K562 (cell line): Measurements from ENCODE around the gene PSMD4. TPM values are rescaled to one million over a fixed set of nuclear protein-coding genes. Genes with fewer than 3 reads are reported as not detected.
A peak's percentile ranks its signal among the peaks of the same experiment; 100 is the strongest.

Source experiments
- ATF1 ChIP-seq, 2 experiments: fragments of 450-650 bp in 1 of 2; IDR thresholded peaks; 2 replicates each; pipeline ENCODE4 v1.6.1; 2016; ENCODE audit warnings: missing compliant biosample characterization in 1 of 2, missing genetic modification characterization in 1 of 2
- CREB1 ChIP-seq, 2 experiments: sonication (generic) in 1 of 2; formaldehyde crosslinking in 1 of 2; IDR thresholded peaks; 2 replicates each; pipeline versions ENCODE4 v1.6.1 to v1.8.0; 2012 to 2022; ENCODE audit warnings: inconsistent platforms in 1 of 2, mild to moderate bottlenecking in 1 of 2, missing genetic modification reagents in 1 of 2, moderate library complexity in 1 of 2
- FUS ChIP-seq: fragments of 200-400 bp; formaldehyde crosslinking; optimal IDR thresholded peaks from 2 replicates; pipeline ENCODE3; 2017; ENCODE audit warnings: low read depth, low read length
- HMG20A ChIP-seq: fragments of 450-650 bp; formaldehyde crosslinking; conservative IDR thresholded peaks from 2 replicates; pipeline ENCODE4 v1.4.0; 2020; ENCODE audit warnings: mild to moderate bottlenecking, mixed read lengths
- KLF16 ChIP-seq: IDR thresholded peaks from 2 replicates; pipeline ENCODE4 v1.6.1; 2016; ENCODE audit warnings: antibody characterized with exemption
- MEF2D ChIP-seq: conservative IDR thresholded peaks from 2 replicates; pipeline ENCODE4 v1.6.1; 2016; ENCODE audit warnings: low read depth, missing genetic modification characterization, missing compliant biosample characterization
- POLR2G ChIP-seq: fragments of 200-400 bp; formaldehyde crosslinking; IDR thresholded peaks from 2 replicates; pipeline ENCODE4 v1.6.1; 2017; ENCODE audit warnings: low read depth, mild to moderate bottlenecking, antibody characterized with exemption, low read length, moderate library complexity
- RUNX1 ChIP-seq: sonication (generic); IDR thresholded peaks from 2 replicates; pipeline ENCODE4 v1.6.1; 2016; ENCODE audit warnings: antibody characterized with exemption, low read depth
- ZBTB7A ChIP-seq: IDR thresholded peaks from 2 replicates; pipeline ENCODE4 v1.6.1; 2011; ENCODE audit warnings: low read depth, mild to moderate bottlenecking, low read length, moderate library complexity, borderline replicate concordance; ENCODE audit not compliant: control insufficient read depth
- ZC3H11A ChIP-seq: IDR thresholded peaks from 2 replicates; pipeline ENCODE4 v1.6.1; 2012; ENCODE audit warnings: low read depth, low read length, improper control_type of control experiment
- polyA plus RNA-seq, 8 experiments: library from polyadenylated mRNA; depleted of rRNA in 4 of 8; stranded (reverse) in 5 of 8; unstranded in 3 of 8; fragments of >200 nt; fragmentation: Nextera tagmentation in 2 of 8; fragmentation: Illumina TruSeq in 1 of 8; extraction: Ambion mirVana in 2 of 8; extraction: Trizol in 1 of 8; gene quantifications; 2 replicates each; pipeline versions ENCODE4 v1.2.1 to v1.2.3, GENCODE V29; 2011 to 2014; ENCODE audit warnings: inconsistent platforms in 1 of 8, missing spikeins in 1 of 8
- total RNA-seq, 7 experiments: library from RNA; depleted of rRNA in 6 of 7; stranded (reverse); fragments of >200 nt in 6 of 7; fragmentation: Illumina TruSeq in 2 of 7; extraction: Trizol in 2 of 7; gene quantifications; 2 replicates each; pipeline versions ENCODE4 v1.2.1 to v1.2.3, GENCODE V29; 2011 to 2021; ENCODE audit warnings: low replicate concordance in 1 of 7
- TF ChIP-seq, protein P1 (sequence below): fragments of 450-650 bp; IDR thresholded peaks from 2 replicates; pipeline ENCODE4 v1.6.1; 2017; ENCODE audit warnings: antibody characterized with exemption, mild to moderate bottlenecking
- TF ChIP-seq, protein P2 (sequence below): fragments of 250-450 bp; sonication (Bioruptor Pico); IDR thresholded peaks from 2 replicates; pipeline ENCODE4 v1.4.0; 2020; ENCODE audit warnings: borderline replicate concordance
- TF ChIP-seq, protein P3 (sequence below): sonication (generic); formaldehyde crosslinking; IDR thresholded peaks from 2 replicates; pipeline ENCODE4 v1.8.1; 2023; ENCODE audit warnings: mild to moderate bottlenecking, missing genetic modification reagents
- TF ChIP-seq, protein P4 (sequence below): sonication (generic); formaldehyde crosslinking; IDR thresholded peaks from 2 replicates; pipeline ENCODE4 v1.8.1; 2023; ENCODE audit warnings: mild to moderate bottlenecking, missing genetic modification reagents
- TF ChIP-seq, protein P5 (sequence below): sonication (generic); formaldehyde crosslinking; IDR thresholded peaks from 2 replicates; pipeline ENCODE4 v1.8.0; 2022; ENCODE audit warnings: mild to moderate bottlenecking, missing genetic modification reagents, borderline replicate concordance

The PSMD4 gene
- total and polyA plus RNA-seq, 9 of the 15 experiments (the other 6 are each of a cell fraction or from before 2014, with no cell fraction given): 194 to 353 (median 295) TPM

DNA sequence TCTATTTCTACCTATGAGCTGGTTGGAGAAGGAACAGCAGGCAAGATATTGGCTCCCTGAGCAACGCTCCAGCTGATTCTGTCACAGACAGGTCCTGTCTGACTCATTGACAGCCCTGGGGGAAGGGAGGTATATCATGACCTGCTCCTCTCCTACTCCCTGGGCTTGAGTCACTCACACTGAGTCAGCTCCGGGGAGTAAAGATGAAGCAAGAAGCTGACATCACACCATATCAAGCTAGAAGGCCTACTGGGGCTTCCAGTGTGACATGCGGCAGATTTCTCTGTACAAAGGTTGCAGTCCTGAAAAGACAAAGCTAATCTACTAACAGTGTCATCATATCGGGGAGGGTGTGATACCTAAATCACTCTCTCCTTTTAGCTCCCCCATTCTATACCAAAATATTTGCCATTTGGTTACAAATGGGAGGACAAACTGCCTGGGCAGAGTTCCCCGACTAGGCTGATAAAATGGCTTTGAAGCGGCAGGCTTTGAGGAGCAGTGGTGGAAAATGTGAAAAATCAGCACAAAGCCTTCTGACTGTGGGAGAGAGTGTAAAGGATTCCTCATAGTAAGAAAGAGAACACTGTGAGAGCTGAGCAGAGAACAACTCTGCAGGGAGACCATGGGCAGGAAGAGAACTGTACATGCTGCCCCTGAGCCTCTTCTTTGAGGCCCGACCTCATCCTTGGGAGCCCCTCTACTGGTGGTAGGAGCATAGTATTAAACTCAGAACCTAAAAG lies 57.2 kb downstream of the PSMD4 start (continued):
- peak; percentile 81 for TF ChIP-seq KLF16
- TF ChIP-seq MEF2D: peak; percentile 83
- TF ChIP-seq, protein P1, sequence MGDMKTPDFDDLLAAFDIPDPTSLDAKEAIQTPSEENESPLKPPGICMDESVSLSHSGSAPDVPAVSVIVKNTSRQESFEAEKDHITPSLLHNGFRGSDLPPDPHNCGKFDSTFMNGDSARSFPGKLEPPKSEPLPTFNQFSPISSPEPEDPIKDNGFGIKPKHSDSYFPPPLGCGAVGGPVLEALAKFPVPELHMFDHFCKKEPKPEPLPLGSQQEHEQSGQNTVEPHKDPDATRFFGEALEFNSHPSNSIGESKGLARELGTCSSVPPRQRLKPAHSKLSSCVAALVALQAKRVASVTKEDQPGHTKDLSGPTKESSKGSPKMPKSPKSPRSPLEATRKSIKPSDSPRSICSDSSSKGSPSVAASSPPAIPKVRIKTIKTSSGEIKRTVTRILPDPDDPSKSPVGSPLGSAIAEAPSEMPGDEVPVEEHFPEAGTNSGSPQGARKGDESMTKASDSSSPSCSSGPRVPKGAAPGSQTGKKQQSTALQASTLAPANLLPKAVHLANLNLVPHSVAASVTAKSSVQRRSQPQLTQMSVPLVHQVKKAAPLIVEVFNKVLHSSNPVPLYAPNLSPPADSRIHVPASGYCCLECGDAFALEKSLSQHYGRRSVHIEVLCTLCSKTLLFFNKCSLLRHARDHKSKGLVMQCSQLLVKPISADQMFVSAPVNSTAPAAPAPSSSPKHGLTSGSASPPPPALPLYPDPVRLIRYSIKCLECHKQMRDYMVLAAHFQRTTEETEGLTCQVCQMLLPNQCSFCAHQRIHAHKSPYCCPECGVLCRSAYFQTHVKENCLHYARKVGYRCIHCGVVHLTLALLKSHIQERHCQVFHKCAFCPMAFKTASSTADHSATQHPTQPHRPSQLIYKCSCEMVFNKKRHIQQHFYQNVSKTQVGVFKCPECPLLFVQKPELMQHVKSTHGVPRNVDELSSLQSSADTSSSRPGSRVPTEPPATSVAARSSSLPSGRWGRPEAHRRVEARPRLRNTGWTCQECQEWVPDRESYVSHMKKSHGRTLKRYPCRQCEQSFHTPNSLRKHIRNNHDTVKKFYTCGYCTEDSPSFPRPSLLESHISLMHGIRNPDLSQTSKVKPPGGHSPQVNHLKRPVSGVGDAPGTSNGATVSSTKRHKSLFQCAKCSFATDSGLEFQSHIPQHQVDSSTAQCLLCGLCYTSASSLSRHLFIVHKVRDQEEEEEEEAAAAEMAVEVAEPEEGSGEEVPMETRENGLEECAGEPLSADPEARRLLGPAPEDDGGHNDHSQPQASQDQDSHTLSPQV: peak; percentile 97
- TF ChIP-seq, protein P2, sequence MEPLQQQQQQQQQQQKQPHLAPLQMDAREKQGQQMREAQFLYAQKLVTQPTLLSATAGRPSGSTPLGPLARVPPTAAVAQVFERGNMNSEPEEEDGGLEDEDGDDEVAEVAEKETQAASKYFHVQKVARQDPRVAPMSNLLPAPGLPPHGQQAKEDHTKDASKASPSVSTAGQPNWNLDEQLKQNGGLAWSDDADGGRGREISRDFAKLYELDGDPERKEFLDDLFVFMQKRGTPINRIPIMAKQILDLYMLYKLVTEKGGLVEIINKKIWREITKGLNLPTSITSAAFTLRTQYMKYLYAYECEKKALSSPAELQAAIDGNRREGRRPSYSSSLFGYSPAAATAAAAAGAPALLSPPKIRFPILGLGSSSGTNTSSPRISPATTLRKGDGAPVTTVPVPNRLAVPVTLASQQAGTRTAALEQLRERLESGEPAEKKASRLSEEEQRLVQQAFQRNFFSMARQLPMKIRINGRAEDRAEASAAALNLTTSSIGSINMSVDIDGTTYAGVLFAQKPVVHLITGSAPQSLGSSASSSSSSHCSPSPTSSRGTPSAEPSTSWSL: no peak
- TF ChIP-seq ZC3H11A: no peak
- no peak for TF ChIP-seq FUS
- no peak for TF ChIP-seq ZBTB7A
- TF ChIP-seq, protein P3, sequence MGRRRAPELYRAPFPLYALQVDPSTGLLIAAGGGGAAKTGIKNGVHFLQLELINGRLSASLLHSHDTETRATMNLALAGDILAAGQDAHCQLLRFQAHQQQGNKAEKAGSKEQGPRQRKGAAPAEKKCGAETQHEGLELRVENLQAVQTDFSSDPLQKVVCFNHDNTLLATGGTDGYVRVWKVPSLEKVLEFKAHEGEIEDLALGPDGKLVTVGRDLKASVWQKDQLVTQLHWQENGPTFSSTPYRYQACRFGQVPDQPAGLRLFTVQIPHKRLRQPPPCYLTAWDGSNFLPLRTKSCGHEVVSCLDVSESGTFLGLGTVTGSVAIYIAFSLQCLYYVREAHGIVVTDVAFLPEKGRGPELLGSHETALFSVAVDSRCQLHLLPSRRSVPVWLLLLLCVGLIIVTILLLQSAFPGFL (CRISPR knock-in tag): no peak
- TF ChIP-seq CREB1 (IDR thresholded peaks at IDR 0.05): peak; percentile 86
- TF ChIP-seq CREB1 (CRISPR knock-in tag; IDR thresholded peaks at IDR 0.05): peak; percentile 72
- TF ChIP-seq HMG20A (CRISPR knock-in tag): no peak
- TF ChIP-seq POLR2G: no peak
- no peak for TF ChIP-seq ATF1 (CRISPR knock-in tag; IDR thresholded peaks at IDR 0.05)
- peak; percentile 92 for TF ChIP-seq ATF1 (tag; IDR thresholded peaks at IDR 0.05)
- TF ChIP-seq, protein P4, sequence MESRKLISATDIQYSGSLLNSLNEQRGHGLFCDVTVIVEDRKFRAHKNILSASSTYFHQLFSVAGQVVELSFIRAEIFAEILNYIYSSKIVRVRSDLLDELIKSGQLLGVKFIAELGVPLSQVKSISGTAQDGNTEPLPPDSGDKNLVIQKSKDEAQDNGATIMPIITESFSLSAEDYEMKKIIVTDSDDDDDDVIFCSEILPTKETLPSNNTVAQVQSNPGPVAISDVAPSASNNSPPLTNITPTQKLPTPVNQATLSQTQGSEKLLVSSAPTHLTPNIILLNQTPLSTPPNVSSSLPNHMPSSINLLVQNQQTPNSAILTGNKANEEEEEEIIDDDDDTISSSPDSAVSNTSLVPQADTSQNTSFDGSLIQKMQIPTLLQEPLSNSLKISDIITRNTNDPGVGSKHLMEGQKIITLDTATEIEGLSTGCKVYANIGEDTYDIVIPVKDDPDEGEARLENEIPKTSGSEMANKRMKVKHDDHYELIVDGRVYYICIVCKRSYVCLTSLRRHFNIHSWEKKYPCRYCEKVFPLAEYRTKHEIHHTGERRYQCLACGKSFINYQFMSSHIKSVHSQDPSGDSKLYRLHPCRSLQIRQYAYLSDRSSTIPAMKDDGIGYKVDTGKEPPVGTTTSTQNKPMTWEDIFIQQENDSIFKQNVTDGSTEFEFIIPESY (CRISPR knock-in tag): peak; percentile 39; the same call in 1 of the 2 replicates
- TF ChIP-seq RUNX1: no peak
- TF ChIP-seq, protein P5, sequence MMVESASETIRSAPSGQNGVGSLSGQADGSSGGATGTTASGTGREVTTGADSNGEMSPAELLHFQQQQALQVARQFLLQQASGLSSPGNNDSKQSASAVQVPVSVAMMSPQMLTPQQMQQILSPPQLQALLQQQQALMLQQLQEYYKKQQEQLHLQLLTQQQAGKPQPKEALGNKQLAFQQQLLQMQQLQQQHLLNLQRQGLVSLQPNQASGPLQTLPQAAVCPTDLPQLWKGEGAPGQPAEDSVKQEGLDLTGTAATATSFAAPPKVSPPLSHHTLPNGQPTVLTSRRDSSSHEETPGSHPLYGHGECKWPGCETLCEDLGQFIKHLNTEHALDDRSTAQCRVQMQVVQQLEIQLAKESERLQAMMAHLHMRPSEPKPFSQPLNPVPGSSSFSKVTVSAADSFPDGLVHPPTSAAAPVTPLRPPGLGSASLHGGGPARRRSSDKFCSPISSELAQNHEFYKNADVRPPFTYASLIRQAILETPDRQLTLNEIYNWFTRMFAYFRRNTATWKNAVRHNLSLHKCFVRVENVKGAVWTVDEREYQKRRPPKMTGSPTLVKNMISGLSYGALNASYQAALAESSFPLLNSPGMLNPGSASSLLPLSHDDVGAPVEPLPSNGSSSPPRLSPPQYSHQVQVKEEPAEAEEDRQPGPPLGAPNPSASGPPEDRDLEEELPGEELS: 0 out of 2 replicates have a peak, but pooled peaks have one; percentile 66
